GM19328 (cell line): ENCODE data around the gene MAPK6.
"Not testable (repeated sequence)": the region's sequence is repeated elsewhere in the genome, so short reads cannot be mapped to it uniquely, and the experiment has no call there.

Experiments used
- ATAC-seq: cut with Tn5 transposase; IDR thresholded peaks from one replicate; pipeline ENCODE4 v1.9.1; 2021; ENCODE audit warnings: mild to moderate bottlenecking, moderate library complexity; ENCODE audit not compliant: unreplicated experiment

Gene MAPK6

DNA sequence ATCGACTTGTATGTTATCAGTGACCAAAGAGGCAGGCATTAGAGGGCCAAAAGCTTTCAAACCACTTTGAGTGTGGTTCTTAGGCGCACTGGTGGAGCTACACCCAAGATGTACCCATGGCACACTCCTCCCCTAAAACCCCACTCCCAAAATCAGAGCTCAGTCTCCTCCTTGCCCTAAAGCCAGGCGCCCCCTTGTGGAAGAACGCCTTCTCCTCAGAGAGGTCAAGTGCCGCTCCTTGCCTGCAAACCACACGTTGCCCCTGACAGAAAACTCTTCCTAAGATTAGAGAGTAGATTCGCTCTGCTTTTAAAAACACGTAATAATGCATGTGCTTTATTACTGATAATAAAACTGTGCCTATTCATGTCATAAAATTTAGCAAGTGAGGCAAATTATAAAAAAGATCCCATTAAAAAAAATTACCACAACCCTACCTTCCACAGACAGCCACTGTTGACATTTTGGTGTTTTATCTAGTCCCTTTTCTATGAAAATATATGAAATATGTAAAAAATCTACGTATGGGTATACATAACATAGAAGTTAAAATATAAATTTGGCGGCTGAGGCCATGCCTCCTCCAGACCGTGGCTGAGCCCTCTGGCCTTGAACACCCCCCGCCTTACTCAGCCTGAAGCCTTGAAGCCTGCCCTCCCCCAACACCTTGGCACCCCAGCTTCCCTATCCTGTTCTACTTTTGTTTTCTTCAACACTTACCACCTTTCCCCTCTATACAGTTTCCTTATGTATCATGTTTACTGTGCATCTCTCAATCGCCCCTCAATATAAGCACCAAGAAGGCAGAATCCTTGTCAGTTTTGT lies 60.1 kb downstream of the MAPK6 start:
- no peak for ATAC-seq

- ATAC-seq: no peak
These were observed 61.0 kb downstream of the MAPK6 start for GRCh38 chr15:52080031-52080430.

- ATAC-seq: no peak
These were observed 61.8 kb downstream of the MAPK6 start for GRCh38 chr15:52080706-52081392.

DNA sequence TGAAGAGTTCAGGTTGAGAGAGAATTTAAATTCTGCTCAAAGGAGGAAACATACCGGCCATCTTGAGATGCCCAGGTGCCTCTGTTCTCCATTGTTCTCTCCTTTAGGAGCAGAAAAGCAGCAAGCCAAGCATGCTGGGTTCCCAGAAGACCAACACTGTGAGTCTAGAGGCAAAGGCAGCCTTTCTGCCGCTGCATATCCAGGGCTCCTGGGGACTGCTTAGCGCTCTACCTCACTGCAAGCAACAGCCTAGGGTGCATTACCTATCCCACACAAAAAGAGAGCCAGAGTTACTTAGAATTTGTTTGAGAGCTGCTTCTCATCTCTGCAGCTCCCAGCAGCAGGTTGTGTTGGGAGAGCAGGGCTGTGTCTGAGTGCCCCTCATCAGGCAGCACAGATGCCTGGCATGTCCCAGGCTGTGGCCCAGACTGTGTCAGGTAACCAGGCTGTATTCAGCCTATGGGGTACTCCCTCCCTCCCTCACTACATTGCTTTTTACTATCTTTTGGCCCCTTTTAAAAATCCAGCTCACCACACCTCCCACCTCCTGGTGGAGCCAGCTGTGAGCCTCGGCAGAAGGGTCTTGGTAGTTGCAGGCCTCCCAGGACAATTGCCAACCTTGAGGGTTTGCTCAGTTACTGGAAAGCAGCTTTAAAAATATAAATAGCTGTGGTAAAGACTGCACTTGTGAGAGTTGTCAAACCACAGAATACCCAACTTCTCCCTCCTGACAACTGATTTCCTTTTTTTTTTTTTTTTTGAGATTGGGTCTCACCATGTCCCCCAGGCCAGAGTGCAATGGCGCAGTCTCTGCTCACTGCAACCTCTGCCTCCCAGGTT lies 63.4 kb downstream of the MAPK6 start:
- ATAC-seq: peak; percentile 59

DNA sequence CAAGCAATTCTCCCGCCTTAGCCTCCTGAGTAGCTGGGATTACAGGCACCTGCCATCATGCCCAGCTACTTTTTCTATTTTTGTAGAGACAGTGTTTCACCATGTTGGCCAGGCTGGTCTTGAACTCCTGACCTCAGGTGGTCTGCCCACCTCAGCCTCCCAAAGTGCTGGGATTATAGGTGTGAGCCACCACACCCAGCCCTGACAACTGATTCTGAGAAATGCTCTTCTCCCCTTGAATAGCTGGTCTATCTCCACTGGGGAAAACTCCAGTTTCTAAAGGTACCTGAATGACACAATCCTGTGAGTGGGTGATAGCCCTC lies 64.0 kb downstream of the MAPK6 start:
- peak; percentile 7 for ATAC-seq

DNA sequence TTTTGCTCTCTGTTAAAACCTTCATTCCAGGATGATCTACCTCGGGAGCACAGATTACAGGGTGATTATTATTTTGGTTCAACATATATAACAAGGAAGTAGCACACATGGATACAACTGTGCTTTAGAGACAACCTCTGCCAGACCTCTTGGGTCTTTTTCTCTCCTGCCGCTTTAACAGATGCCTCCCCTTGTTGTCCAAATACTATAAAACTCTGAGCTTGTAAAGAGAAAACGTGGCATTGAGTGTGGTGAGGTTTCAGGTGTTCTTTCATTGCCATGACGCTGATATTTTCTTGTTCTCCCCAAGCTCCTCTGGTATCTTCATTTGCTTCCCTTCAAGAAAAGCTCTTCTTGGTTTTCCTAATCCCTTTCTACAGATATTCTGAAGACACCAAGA lies 64.6 kb downstream of the MAPK6 start:
- ATAC-seq: no peak

- ATAC-seq: no peak
These were observed 66.3 kb downstream of the MAPK6 start for GRCh38 chr15:52085299-52085698.

DNA sequence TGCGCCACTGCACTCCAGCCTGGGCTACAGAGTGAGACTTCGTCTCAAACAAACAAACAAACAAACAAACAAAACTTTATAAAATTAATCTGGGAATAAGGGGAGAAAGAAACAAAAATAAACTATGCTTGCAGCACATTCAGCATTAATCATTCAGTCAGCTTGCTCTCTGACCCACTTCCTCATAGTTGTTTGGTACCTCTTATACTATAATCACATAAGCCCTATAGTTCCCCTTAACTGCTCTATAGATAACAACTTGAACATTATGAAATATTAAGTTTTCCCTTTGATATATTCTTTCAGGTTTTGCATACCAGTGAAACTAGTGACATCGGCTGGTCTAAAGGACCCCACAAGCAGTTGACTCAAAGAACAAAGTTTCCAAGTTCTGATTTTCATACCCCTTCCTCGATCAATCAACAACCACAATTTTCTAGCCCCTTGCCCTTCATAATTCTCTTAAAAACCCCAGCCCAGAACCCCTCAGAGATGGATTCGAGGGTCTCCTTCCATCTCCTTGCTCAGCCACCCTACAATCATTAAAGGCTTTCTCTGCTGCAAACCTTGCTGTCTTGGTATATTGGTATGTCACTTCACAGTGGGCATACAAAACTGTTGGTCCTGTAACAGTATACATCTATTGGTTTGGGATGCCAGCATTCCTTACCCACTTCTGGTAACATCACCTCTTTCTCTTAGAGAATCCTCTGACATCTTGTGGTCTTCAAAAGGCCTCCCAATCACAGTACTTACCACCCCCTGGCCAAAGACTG lies 67.2 kb downstream of the MAPK6 start:
- no peak for ATAC-seq

GRCh38 chr15:52090193-52090592 lies 71.2 kb downstream of the MAPK6 start:
- ATAC-seq: no peak

- no peak for ATAC-seq
These were observed 74.1 kb downstream of the MAPK6 start for GRCh38 chr15:52093167-52093538.

DNA sequence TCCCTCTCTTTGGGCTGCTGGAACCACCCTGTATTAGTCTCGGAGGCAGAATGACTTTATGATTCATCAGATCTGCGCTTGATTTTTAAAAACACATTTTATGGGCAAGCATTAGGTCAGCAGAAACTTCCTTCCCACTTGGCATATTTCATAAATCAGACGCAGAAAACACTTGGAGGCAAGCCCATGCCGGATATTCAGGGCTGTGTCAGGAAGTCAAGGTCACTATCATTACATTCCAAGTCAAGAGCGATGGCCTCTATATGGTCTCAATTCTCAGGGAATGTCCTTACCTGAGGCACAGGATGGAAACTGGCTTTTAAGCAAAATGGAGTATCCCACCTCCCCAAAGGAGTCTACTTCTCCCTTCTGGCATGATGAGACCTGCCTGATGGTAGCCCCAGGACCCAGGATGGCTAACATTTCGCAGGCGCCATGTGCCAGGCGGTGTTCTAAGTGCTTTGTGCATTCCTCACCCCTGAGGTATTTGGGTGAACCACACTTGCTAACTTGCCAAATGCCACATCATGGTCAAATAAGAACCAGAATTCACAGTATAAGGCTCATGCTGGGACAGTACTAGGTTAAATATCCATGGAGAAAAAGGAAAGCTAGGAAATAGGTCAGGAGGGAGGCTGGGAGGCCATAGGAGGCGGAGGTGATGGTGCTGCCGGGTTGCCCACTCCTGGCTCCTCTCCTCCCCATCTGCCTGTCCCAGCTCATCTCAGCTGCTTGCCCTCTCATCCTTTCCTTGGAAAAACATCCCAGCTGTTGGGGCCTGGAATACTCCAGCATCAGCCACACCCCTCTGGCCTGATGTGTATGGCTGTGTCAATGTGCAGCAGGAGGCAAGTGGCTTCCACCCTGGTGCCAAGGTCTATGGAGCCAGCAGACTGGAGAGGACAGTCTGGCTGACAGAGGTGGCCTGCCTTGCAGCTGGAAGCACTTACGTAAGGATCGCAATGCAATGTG lies 74.8 kb downstream of the MAPK6 start:
- no peak for ATAC-seq

GRCh38 chr15:52094811-52095584 lies 76.0 kb downstream of the MAPK6 start:
- no peak for ATAC-seq

DNA sequence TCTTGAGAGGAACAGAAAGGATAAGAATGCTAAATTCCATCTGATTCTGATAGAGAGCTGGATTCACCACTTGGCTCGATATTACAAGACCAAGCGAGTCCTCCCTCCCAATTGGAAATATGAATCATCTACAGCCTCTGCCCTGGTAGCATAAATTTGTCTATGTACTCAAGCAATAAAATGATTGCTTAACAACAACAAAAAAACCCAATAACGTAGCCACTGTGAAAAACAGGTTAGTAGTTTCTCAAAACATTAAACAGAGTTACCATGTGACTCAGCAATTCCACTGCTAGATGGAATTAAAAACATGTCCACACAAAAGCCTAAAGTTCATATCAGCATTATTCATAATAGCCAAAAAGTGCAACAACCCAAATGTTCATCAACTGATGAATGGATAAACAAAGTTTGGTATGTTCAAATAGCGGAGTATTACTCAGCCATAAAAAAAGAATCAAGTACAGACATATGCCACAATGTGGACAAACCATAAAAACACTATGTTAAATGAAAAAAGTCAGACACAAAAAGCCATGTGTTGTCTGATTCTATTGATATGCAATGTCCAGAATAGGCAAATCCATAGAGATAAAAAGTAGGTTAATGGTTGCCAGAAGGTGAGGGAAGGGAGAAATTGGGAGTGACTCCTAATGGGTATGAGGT lies 76.7 kb downstream of the MAPK6 start:
- ATAC-seq: no peak

DNA sequence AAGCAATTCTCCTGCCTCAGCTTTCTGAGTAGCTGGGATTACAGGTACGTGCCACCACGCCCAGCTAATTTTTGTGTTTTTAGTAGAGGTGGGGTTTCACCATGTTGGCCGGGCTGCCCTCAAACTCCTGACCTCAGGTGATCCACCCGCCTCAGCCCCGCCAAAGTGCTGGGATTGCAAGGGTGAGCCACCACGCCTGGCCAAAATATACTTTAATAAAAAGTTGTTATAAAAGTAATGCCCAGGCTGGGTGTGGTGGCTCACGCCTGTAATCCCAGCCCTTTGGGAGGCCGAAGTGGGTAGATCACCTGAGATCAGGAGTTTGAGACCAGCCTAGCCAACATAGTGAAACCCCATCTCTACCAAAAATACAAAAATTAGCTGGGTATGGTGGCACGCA lies 77.5 kb downstream of the MAPK6 start:
- ATAC-seq: not testable (repeated sequence)

- no peak for ATAC-seq
These were observed 78.2 kb downstream of the MAPK6 start for GRCh38 chr15:52097180-52097579.

GRCh38 chr15:52098323-52098722 lies 79.3 kb downstream of the MAPK6 start:
- no peak for ATAC-seq

- ATAC-seq: no peak
These were observed 80.7 kb downstream of the MAPK6 start for GRCh38 chr15:52099651-52100272.

DNA sequence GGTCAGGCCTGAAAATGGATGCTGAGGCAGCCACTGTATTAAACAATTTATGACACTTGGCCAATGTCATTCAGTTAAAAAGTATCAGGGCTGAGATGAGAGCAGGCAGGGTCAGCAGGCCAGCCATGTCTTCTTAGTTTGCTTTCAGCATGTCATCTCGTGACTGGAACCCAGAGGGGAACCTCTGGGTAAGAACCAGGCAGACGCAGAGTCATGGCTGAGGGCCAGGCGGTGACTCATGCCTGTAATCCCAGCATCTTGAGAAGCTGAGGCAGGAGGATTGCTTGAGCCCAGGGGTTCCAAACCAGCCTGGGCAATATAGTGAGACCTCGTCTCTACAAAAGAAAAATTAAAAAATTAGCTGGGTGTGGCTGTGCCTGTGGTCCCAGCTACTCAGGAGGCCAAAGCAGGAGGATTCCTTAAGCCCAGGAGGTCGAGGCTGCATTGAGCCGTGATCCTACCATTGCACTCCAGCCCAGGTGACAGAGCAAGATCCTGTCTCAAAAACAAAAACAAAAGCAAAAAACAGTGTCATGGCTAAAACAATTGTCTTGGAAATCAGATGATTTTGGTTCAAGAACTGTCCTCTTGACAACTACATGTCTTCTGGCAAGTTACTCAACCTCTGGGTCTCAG lies 81.9 kb downstream of the MAPK6 start:
- no peak for ATAC-seq
